HG03378 (cell line): ENCODE results near the gene SLC12A4.
"Not testable (repeated sequence)": the region's sequence is repeated elsewhere in the genome, so short reads cannot be mapped to it uniquely, and the experiment has no call there.

ENCODE experiments used
- ATAC-seq: cut with Tn5 transposase; IDR thresholded peaks from one replicate; pipeline ENCODE4 v1.9.1; 2021; ENCODE audit warnings: mild to moderate bottlenecking, moderate library complexity; ENCODE audit not compliant: unreplicated experiment

Gene SLC12A4

GRCh38 chr16:67942510-67943255 lies 25.8 kb downstream of the SLC12A4 start:
- no peak for ATAC-seq

GRCh38 chr16:67942200-67942509 lies 26.3 kb downstream of the SLC12A4 start:
- no peak for ATAC-seq

GRCh38 chr16:67941469-67942199 lies 26.8 kb downstream of the SLC12A4 start:
- no peak for ATAC-seq

- no peak for ATAC-seq
Measured at GRCh38 chr16:67940446-67941089, 27.9 kb downstream of the SLC12A4 start.

GRCh38 chr16:67939507-67940445 lies 28.7 kb downstream of the SLC12A4 start:
- no peak for ATAC-seq

GRCh38 chr16:67937713-67938112 lies 30.7 kb downstream of the SLC12A4 start:
- ATAC-seq: not testable (repeated sequence)

- peak; percentile 67 for ATAC-seq
Measured at GRCh38 chr16:67936880-67937605, 31.4 kb downstream of the SLC12A4 start.

GRCh38 chr16:67936124-67936879 lies 32.1 kb downstream of the SLC12A4 start, which contains the start of gene PSMB10:
Gene PSMB10 (minus strand): TSS chr16:67936850. CDS start chr16:67936749, 101 bp downstream.
- ATAC-seq: no peak

- peak; percentile 85 for ATAC-seq
Measured at GRCh38 chr16:67935402-67936123, 32.9 kb downstream of the SLC12A4 start.

- no peak for ATAC-seq
Measured at GRCh38 chr16:67935101-67935401, 33.4 kb downstream of the SLC12A4 start.

GRCh38 chr16:67934306-67935100 lies 33.9 kb downstream of the SLC12A4 start:
- ATAC-seq: no peak

- ATAC-seq: no peak
Measured at GRCh38 chr16:67933805-67934204, 34.6 kb downstream of the SLC12A4 start.

- ATAC-seq: no peak
Measured at GRCh38 chr16:67932462-67932840, 36.0 kb downstream of the SLC12A4 start.

GRCh38 chr16:67931712-67932461 lies 36.5 kb downstream of the SLC12A4 start, which contains the start of gene CTRL:
Gene CTRL (minus strand): TSS chr16:67931862. CDS start chr16:67931852, 10 bp downstream.
- no peak for ATAC-seq

GRCh38 chr16:67930678-67931211 lies 37.7 kb downstream of the SLC12A4 start:
- no peak for ATAC-seq

GRCh38 chr16:67930191-67930590 lies 38.2 kb downstream of the SLC12A4 start:
- ATAC-seq: no peak
